ENCODE data around the gene DENND1A. TPM values are rescaled to one million over a fixed set of nuclear protein-coding genes. Genes with fewer than 3 reads are reported as not detected.
A peak's percentile ranks its signal among the peaks of the same experiment; 100 is the strongest.

Gene DENND1A
- total and polyA plus RNA-seq, 2 of the 13 experiments (the other 11 are each of a cell fraction or from before 2014, with no cell fraction given) = 14.8 to 30.1 TPM

DNA sequence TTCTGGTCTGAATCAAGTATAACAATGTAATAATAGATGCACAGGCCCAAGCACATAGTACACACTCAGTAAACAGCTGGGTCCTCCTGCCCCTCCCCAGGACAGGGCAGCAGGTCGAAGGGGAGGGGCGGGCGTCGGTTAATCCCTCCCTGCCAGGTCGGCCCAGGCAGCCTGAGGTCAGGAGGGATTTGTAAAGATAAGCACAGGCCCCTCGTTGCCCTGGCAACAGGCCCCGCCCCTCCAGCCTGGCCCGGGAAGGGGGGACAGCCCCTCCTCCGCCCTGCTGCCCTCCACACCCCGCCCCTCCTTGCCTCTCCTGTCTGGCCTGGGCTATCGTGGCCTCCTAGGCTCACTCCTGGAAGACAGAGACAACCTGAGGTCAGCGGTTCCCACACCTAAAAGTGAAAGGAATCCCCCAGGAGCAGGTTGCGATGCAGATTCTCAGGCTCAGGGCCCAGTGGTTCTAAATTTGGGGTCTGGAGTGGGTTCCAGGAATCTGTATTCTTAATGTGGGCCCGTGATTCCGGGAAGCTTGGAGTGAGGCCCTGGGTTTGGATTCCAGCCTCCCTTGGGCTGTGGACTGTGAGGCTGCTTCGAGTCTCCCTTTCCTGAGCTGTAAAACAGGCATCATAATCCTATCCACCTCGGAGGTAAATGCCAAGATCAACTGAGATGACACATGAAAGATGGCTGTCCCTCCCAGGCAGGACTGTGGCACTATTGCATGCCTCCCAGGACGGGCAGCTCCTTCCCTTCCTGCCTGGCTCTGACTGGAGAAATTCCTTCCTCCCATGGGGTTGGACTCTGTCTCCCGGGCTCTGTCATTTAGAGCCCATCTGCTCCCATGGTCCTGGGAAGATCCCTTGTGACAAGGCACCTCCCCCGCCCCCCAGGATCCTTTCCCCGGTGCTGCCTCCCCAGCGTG is 569.5 kb downstream of the DENND1A start (continued):
- TF ChIP-seq ZNF30 (CRISPR knock-in tag; IDR thresholded peaks at IDR 0.05) = no peak
- TF ChIP-seq GATAD2A (CRISPR knock-in tag; IDR thresholded peaks at IDR 0.05) = peak; percentile 59
- TF ChIP-seq, protein P1, sequence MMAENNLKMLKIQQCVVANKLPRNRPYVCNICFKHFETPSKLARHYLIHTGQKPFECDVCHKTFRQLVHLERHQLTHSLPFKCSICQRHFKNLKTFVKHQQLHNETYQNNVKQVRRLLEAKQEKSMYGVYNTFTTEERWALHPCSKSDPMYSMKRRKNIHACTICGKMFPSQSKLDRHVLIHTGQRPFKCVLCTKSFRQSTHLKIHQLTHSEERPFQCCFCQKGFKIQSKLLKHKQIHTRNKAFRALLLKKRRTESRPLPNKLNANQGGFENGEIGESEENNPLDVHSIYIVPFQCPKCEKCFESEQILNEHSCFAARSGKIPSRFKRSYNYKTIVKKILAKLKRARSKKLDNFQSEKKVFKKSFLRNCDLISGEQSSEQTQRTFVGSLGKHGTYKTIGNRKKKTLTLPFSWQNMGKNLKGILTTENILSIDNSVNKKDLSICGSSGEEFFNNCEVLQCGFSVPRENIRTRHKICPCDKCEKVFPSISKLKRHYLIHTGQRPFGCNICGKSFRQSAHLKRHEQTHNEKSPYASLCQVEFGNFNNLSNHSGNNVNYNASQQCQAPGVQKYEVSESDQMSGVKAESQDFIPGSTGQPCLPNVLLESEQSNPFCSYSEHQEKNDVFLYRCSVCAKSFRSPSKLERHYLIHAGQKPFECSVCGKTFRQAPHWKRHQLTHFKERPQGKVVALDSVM (CRISPR knock-in tag; IDR thresholded peaks at IDR 0.05) = peak; percentile 66; the same call in 1 of the 2 replicates
- peak; percentile 49; the same call in 1 of the 2 replicates for TF ChIP-seq PHF8 (CRISPR knock-in tag; IDR thresholded peaks at IDR 0.05)
- TF ChIP-seq FOSL2 (CRISPR knock-in tag; IDR thresholded peaks at IDR 0.05) = 0 out of 2 replicates have a peak, but pooled peaks have one; percentile 11
- no peak for TF ChIP-seq ZNF879 (CRISPR knock-in tag; IDR thresholded peaks at IDR 0.05)
- TF ChIP-seq, protein P2, sequence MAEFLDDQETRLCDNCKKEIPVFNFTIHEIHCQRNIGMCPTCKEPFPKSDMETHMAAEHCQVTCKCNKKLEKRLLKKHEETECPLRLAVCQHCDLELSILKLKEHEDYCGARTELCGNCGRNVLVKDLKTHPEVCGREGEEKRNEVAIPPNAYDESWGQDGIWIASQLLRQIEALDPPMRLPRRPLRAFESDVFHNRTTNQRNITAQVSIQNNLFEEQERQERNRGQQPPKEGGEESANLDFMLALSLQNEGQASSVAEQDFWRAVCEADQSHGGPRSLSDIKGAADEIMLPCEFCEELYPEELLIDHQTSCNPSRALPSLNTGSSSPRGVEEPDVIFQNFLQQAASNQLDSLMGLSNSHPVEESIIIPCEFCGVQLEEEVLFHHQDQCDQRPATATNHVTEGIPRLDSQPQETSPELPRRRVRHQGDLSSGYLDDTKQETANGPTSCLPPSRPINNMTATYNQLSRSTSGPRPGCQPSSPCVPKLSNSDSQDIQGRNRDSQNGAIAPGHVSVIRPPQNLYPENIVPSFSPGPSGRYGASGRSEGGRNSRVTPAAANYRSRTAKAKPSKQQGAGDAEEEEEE (CRISPR knock-in tag; IDR thresholded peaks at IDR 0.05; ENCODE audit: borderline replicate concordance) = no peak
- TF ChIP-seq THAP9 (CRISPR knock-in tag; IDR thresholded peaks at IDR 0.05; ENCODE audit: borderline replicate concordance) = no peak
- peak; percentile 64 for TF ChIP-seq NR2C2 (CRISPR knock-in tag; IDR thresholded peaks at IDR 0.05; ENCODE audit: borderline replicate concordance)
- TF ChIP-seq HHEX (CRISPR knock-in tag; IDR thresholded peaks at IDR 0.05) = no peak
- no peak for TF ChIP-seq MED13 (CRISPR knock-in tag; IDR thresholded peaks at IDR 0.05)
- peak; percentile 58; the same call in 1 of the 2 replicates for TF ChIP-seq ERF (CRISPR knock-in tag; IDR thresholded peaks at IDR 0.05)
- no peak for TF ChIP-seq ZNF501 (CRISPR knock-in tag; IDR thresholded peaks at IDR 0.05)
- TF ChIP-seq SOX13 (IDR thresholded peaks at IDR 0.05) = no peak
- TF ChIP-seq SOX13 (CRISPR knock-in tag; conservative IDR thresholded peaks at IDR 0.05 in 1 of 2, IDR thresholded peaks at IDR 0.05 in 1 of 2) = peak in 1 of 2 experiments; percentile 56; a peak in 2 of 4 replicates
- peak; percentile 17 for TF ChIP-seq SKI (IDR thresholded peaks at IDR 0.05; ENCODE audit: partially characterized antibody)
- TF ChIP-seq FOXP1 (IDR thresholded peaks at IDR 0.05) = no peak
- TF ChIP-seq FOXP1 (CRISPR knock-in tag; IDR thresholded peaks at IDR 0.05) = peak; percentile 55; the same call in 1 of the 2 replicates
- TF ChIP-seq ZMYM3 (CRISPR knock-in tag; IDR thresholded peaks at IDR 0.05) = peak; percentile 96
